ENCODE results near the gene LIMK2. TPM values are rescaled to one million over a fixed set of nuclear protein-coding genes. Genes with fewer than 3 reads are reported as not detected.
A peak's percentile ranks its signal among the peaks of the same experiment; 100 is the strongest.
"Not testable (repeated sequence)": the region's sequence is repeated elsewhere in the genome, so short reads cannot be mapped to it uniquely, and the experiment has no call there.

The LIMK2 gene
- total RNA-seq (2021) (27.9 and 33.4 TPM in 2 replicates), Bru-seq, nascent RNA (percentile 70 among the genes with signal in this experiment), BruChase-seq, experiment 1, labeled RNA remaining after a 2-hour chase (percentile 75 among the genes with signal in this experiment), BruChase-seq, experiment 2, labeled RNA remaining after a 6-hour chase (percentile 79 among the genes with signal in this experiment)
- long read RNA-seq, transcript LIMK2-201 (16 exons, 3,670 nt) = major isoform, 19 of 50 reads
- long read RNA-seq, partial matches to known transcripts = 8 of 50 reads
- long read RNA-seq, other reads (novel, unspliced or antisense) = 23 of 50 reads

DNA sequence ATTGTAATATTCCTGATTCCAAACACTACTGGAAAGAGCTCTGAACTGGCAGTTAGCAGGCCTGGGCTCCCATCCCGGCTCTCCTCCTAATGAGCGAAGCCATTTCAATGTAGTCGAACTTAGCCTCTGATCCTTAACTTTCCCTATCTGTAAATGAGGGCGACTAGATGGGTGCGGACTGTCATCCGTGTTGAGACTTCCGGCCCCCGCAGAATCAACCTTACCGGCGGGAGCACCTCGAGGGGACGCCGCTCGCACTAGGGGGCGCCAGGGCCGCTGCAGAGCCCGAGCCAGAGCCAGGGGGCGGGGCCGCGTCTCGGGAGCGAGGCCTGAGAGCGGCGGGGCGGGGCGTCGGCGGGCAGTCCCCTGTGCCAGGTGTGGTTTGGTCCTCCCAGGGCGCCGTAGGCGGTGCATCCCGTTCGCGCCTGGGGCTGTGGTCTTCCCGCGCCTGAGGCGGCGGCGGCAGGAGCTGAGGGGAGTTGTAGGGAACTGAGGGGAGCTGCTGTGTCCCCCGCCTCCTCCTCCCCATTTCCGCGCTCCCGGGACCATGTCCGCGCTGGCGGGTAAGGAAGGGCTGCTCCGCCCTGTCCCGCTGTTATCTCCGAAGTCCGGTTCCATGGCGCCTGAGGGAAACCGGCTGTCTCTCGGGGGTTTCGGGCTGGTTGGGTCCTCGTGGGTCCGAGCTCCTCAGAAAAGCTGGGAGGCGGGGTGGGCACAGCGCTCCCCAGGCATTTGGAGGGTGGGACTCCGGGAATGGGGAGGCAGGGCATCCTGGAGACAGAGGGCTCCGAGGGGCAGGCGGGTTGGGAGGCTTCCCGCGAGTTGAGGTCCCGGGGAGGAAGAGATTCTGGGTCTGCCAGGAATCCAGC is at the start of gene LIMK2:
Gene LIMK2, plus strand, starts transcription at position 437 of the 869 bp plus-strand sequence. Its CDS starts 111 bp downstream, at position 548.
- intact Hi-C loops (cut with micrococcal nuclease; ENCODE audit: unreplicated experiment) = loop anchor here (2.0 to 5.0 kb wide), 2 partner anchors 61 to 80 kb away; partner anchors contain the start of gene PIK3IP1
- H3K36me3 ChIP-seq (ENCODE audit: insufficient read depth, low read length, poor library complexity, severe bottlenecking) = no peaks in the 10 kb centered on the region
- DNase-seq (ENCODE audit: low spot score) = peak; percentile 94
- BruUV-seq (replicated peaks) = no TSS peak
- ChIA-PET CTCF (interaction anchor here (0.7 to 2.0 kb wide), 3 partner anchors 9 to 80 kb away, joined by 3 to 18 read pairs (median 4); partner anchors contain the start of gene PIK3IP1), POLR2A (ENCODE audit: low non-redundant PET) (interaction anchor here (0.6 kb wide), 1 partner anchor 397 kb away, joined by 3 read pairs; no protein-coding TSS in a partner anchor)
- H3K4me1 ChIP-seq (ENCODE audit: insufficient read depth, low read length, poor library complexity, severe bottlenecking) = peaks cover 16% of the 10 kb centered on the region
- H3K9me3 ChIP-seq (ENCODE audit: low read depth, low read length, poor library complexity, severe bottlenecking) = no peaks in the 10 kb centered on the region
- H3K4me3 ChIP-seq (ENCODE audit: low read depth, low read length, poor library complexity, severe bottlenecking) = peak within 1 kb of the TSS; percentile 62
- peak within 1 kb of the TSS; percentile 47 for H3K27ac ChIP-seq (ENCODE audit: low read depth, low read length, poor library complexity, severe bottlenecking)
- H3K27me3 ChIP-seq (replicated peaks; ENCODE audit: insufficient read depth, low read depth, low read length, poor library complexity) = no peaks in the 10 kb centered on the region
- TF ChIP-seq, protein P1, sequence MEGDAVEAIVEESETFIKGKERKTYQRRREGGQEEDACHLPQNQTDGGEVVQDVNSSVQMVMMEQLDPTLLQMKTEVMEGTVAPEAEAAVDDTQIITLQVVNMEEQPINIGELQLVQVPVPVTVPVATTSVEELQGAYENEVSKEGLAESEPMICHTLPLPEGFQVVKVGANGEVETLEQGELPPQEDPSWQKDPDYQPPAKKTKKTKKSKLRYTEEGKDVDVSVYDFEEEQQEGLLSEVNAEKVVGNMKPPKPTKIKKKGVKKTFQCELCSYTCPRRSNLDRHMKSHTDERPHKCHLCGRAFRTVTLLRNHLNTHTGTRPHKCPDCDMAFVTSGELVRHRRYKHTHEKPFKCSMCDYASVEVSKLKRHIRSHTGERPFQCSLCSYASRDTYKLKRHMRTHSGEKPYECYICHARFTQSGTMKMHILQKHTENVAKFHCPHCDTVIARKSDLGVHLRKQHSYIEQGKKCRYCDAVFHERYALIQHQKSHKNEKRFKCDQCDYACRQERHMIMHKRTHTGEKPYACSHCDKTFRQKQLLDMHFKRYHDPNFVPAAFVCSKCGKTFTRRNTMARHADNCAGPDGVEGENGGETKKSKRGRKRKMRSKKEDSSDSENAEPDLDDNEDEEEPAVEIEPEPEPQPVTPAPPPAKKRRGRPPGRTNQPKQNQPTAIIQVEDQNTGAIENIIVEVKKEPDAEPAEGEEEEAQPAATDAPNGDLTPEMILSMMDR (conservative IDR thresholded peaks at IDR 0.05; ENCODE audit: low read depth, low read length) = peak; percentile 84
- no peak for TF ChIP-seq EZH2 (IDR thresholded peaks at IDR 0.05; ENCODE audit: borderline replicate concordance, low read depth, low read length, poor library complexity, severe bottlenecking)

DNA sequence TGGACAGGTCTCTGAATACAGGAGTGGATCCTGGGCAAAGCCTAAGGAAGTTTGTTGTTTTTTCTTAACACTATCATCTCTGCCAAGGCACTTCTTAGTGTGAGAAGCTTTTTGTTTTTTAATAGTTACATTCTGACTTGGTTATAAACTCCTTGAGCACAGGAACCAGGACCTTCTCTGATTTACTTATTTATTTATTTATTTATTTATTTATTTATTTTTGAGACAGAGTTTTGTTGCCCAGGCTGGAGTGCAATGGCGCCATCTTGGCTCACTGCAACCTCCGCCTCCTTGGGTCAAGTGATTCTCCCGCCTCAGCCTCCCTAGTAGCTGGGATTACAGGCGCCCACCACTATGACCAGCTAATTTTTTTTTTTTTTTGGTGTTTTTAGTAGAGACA is 41.1 kb upstream of the LIMK2 start:
- no peak for TF ChIP-seq EZH2 (IDR thresholded peaks at IDR 0.05; ENCODE audit: borderline replicate concordance, low read depth, low read length, poor library complexity, severe bottlenecking)
- TF ChIP-seq, protein P1 (conservative IDR thresholded peaks at IDR 0.05; ENCODE audit: low read depth, low read length) = no peak
- Histone ChIP-seq H3K36me3 (ENCODE audit: insufficient read depth, low read length, poor library complexity, severe bottlenecking) (peaks cover 6% of the 10 kb centered on the region), H3K27me3 (replicated peaks; ENCODE audit: insufficient read depth, low read depth, low read length, poor library complexity) (no peaks in the 10 kb centered on the region), H3K9me3 (ENCODE audit: low read depth, low read length, poor library complexity, severe bottlenecking) (no peaks in the 10 kb centered on the region), H3K27ac (ENCODE audit: low read depth, low read length, poor library complexity, severe bottlenecking) (no peak overlapping the region), H3K4me1 (ENCODE audit: insufficient read depth, low read length, poor library complexity, severe bottlenecking) (peaks cover 3% of the 10 kb centered on the region), H3K4me3 (ENCODE audit: low read depth, low read length, poor library complexity, severe bottlenecking) (no peak overlapping the region)
- intact Hi-C loops (cut with micrococcal nuclease; ENCODE audit: unreplicated experiment) = no loop called here
- BruUV-seq (replicated peaks) = no TSS peak
- no peak for DNase-seq (ENCODE audit: low spot score)
- ChIA-PET POLR2A (ENCODE audit: low non-redundant PET) (no interaction called here), CTCF (no interaction called here)

DNA sequence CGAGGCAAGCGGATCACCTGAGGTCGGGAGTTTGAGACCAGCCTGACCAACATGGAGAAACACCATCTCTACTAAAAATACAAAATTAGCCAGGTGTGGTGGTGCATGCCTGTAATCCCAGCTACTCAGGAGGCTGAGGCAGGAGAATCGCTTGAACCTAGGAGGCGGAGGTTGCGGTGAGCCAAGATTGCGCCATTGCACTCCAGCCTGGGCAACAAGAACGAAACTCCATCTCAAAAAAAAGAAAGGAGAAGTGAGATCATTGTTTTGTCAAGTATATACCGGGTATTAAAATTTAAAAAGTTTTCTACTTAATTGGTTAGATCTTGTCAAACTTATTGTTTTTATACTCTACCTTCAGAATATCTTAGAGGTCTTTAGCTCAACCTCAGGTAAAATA is 40.4 kb upstream of the LIMK2 start:
- H3K4me3 ChIP-seq (ENCODE audit: low read depth, low read length, poor library complexity, severe bottlenecking); H3K36me3 ChIP-seq (ENCODE audit: insufficient read depth, low read length, poor library complexity, severe bottlenecking); BruUV-seq (replicated peaks); CTCF ChIA-PET; H3K27ac ChIP-seq (ENCODE audit: low read depth, low read length, poor library complexity, severe bottlenecking); H3K27me3 ChIP-seq (replicated peaks; ENCODE audit: insufficient read depth, low read depth, low read length, poor library complexity); DNase-seq (ENCODE audit: low spot score); POLR2A ChIA-PET (ENCODE audit: low non-redundant PET); H3K4me1 ChIP-seq (ENCODE audit: insufficient read depth, low read length, poor library complexity, severe bottlenecking); intact Hi-C loops (cut with micrococcal nuclease; ENCODE audit: unreplicated experiment); H3K9me3 ChIP-seq (ENCODE audit: low read depth, low read length, poor library complexity, severe bottlenecking): not testable (repeated sequence)
